Activated CD4-positive, alpha-beta T cell treated with anti-CD3 and anti-CD28 coated beads, Interleukin-2, amount 10 ng/mL, durations not matched to agents 24 days and 14 days (primary cell): ENCODE data around the gene PANK2. TPM values are rescaled to one million over a fixed set of nuclear protein-coding genes. Genes with fewer than 3 reads are reported as not detected.

Experiments used
- DNase-seq: peaks from one replicate; pipeline ENCODE4 v3.0.0; 2022
- H3K27ac Mint-ChIP-seq: one replicate; pipeline ENCODE4 v1.8.0; 2022; ENCODE audit warnings: mild to moderate bottlenecking, mixed read lengths
- H3K27me3 Mint-ChIP-seq: one replicate; pipeline ENCODE4 v1.8.0; 2022; ENCODE audit warnings: mixed read lengths
- H3K36me3 Mint-ChIP-seq: one replicate; pipeline ENCODE4 v1.8.0; 2022; ENCODE audit warnings: low read depth, mild to moderate bottlenecking, mixed read lengths
- H3K4me1 Mint-ChIP-seq: one replicate; pipeline ENCODE4 v1.8.0; 2021; ENCODE audit warnings: mixed read lengths
- H3K4me3 Mint-ChIP-seq: one replicate; pipeline ENCODE4 v1.8.0; 2022; ENCODE audit warnings: mild to moderate bottlenecking, moderate library complexity, mixed read lengths
- H3K9me3 Mint-ChIP-seq: one replicate; pipeline ENCODE4 v1.8.0; 2021; ENCODE audit warnings: mixed read lengths
- intact Hi-C: fragments of 100-400 bp; cut with micrococcal nuclease; formaldehyde crosslinking; loops from one replicate; pipeline ENCODE4 v1.15.1; 2023
- total RNA-seq: library from RNA; stranded (reverse); gene quantifications from 2 replicates; pipeline ENCODE4 v1.2.3, GENCODE V29; 2022

PANK2 gene
- total RNA-seq, 1 donor from 2014 or later, result 45.4 TPM

DNA sequence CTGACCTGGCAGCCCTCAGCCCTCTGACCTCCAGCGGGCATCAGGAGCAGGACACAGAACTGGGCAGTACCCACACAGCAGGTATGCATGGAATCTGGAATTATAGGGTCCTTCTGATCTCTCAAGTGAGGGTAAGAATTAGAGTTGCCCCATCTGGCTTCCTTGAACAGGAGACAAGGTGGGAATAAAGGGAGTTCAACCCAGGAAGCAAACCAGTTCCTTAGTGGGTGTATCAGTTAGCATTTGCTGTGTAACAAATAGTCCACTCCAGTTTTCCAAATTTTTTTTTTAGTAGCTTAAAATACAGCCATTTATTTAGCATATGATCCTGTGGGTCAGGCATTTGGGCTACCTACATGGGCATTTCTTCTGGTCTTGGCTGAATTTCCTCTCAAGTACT, 26.9 kb upstream of the PANK2 start:
- Mint-ChIP-seq H3K27me3 (no peaks in the 10 kb centered on the region), H3K9me3 (no peaks in the 10 kb centered on the region), H3K4me1 (no peaks in the 10 kb centered on the region), H3K27ac (no peak overlapping the region), H3K36me3 (peaks cover 68% of the 10 kb centered on the region), H3K4me3 (no peak overlapping the region)
- DNase-seq, result no peak
- intact Hi-C loops, result no loop called here

DNA sequence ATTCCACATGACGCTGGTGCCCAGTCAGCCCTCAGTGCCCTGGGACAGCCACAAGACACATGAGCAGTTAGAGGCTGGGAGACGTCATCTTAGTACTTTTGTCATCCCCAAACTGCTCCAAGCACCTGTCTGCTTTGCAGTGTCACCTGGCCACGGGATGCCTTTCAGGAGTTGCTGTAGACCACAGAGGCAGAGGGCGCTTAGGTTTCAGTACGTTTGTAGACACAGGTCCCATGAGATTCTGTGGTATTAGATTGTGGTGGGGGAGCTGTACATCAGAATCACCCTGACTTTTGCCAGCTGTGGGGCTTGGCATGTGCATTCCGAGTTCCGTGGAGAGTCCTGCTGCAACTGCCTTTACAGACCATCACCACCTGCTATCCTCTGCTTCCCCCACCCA, 25.9 kb upstream of the PANK2 start:
- peaks cover 66% of the 10 kb centered on the region for H3K36me3 Mint-ChIP-seq
- intact Hi-C loops, result no loop called here
- H3K4me1 Mint-ChIP-seq, result no peaks in the 10 kb centered on the region

DNA sequence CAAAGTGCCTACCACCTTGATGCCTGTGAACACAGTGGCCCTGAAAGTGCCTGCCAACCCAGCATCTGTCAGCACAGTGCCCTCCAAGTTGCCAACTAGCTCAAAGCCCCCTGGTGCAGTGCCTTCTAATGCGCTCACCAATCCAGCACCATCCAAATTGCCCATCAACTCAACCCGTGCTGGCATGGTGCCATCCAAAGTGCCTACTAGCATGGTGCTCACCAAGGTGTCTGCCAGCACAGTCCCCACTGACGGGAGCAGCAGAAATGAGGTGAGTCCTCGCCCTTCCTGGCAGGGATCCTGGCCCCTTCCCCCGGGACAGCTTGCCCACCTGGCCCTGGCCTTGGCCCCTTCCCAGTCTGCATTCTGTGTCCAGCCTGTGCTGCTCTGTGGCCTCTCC, 24.7 kb upstream of the PANK2 start:
- H3K27ac Mint-ChIP-seq, result no peak overlapping the region
- DNase-seq, result no peak
- no peaks in the 10 kb centered on the region for H3K4me1 Mint-ChIP-seq
- intact Hi-C loops, result no loop called here
- no peaks in the 10 kb centered on the region for H3K27me3 Mint-ChIP-seq
- H3K36me3 Mint-ChIP-seq, result peaks cover 60% of the 10 kb centered on the region
- no peak overlapping the region for H3K4me3 Mint-ChIP-seq
- no peaks in the 10 kb centered on the region for H3K9me3 Mint-ChIP-seq

More for the DNA sequence above, 25.9 kb upstream of the PANK2 start:
- H3K9me3 Mint-ChIP-seq, result no peaks in the 10 kb centered on the region
- H3K4me3 Mint-ChIP-seq, result no peak overlapping the region
- no peak overlapping the region for H3K27ac Mint-ChIP-seq
- DNase-seq, result no peak
- H3K27me3 Mint-ChIP-seq, result no peaks in the 10 kb centered on the region

DNA sequence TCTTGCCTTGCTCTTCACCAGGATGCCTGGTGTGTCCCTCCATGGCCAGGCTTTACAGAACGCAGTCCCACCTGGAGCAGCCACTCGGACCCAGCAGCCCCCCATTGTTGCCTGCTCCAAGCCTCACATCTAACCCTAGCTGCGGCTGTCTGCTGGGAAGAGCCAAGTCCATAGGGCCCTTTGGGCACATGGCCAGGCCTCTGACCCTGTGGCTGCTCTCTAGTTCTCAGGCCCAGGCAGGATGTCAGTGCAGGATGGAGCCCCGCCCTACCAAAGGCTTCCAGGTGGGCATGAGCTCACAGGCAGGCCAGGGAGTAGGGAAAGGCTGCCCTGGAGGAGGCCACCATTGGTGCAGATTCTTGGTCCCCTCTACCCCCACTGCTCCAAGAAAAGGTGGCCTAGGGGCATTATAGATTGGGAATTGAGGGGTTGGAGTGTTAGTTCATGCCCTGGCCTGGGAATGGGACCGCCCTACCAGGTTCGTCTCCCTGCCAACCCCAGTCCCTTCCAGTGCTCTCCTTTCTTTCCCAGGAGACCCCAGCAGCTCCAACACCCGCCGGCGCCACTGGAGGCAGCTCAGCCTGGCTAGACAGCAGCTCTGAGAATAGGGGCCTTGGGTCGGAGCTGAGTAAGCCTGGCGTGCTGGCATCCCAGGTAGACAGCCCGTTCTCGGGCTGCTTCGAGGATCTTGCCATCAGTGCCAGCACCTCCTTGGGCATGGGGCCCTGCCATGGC, 23.9 kb upstream of the PANK2 start:
- intact Hi-C loops, result no loop called here
- no peak for DNase-seq
- H3K9me3 Mint-ChIP-seq, result no peaks in the 10 kb centered on the region
- no peak overlapping the region for H3K4me3 Mint-ChIP-seq
- no peak overlapping the region for H3K27ac Mint-ChIP-seq
- peaks cover 56% of the 10 kb centered on the region for H3K36me3 Mint-ChIP-seq
- H3K27me3 Mint-ChIP-seq, result no peaks in the 10 kb centered on the region
- H3K4me1 Mint-ChIP-seq, result no peaks in the 10 kb centered on the region

DNA sequence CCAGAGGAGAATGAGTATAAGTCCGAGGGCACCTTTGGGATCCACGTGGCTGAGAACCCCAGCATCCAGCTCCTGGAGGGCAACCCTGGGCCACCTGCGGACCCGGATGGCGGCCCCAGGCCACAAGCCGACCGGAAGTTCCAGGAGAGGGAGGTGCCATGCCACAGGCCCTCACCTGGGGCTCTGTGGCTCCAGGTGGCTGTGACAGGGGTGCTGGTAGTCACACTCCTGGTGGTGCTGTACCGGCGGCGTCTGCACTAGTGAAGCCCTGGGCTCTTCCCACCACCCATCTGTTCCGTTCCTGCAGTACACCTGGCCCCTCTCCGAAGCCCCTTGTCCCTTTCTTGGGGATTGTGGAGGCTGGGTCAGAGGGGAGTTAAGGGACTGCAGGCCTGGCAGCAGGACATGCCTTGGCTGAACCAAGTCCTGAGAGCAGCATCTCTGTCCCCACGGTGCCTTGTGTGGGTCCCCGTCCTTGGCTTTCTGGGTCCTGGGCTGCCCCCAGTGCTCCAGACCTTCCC, 23.2 kb upstream of the PANK2 start:
- intact Hi-C loops, result no loop called here
- Mint-ChIP-seq H3K9me3 (no peaks in the 10 kb centered on the region), H3K4me1 (no peaks in the 10 kb centered on the region), H3K4me3 (no peak overlapping the region), H3K27me3 (no peaks in the 10 kb centered on the region), H3K36me3 (peaks cover 53% of the 10 kb centered on the region), H3K27ac (no peak overlapping the region)
- no peak for DNase-seq

DNA sequence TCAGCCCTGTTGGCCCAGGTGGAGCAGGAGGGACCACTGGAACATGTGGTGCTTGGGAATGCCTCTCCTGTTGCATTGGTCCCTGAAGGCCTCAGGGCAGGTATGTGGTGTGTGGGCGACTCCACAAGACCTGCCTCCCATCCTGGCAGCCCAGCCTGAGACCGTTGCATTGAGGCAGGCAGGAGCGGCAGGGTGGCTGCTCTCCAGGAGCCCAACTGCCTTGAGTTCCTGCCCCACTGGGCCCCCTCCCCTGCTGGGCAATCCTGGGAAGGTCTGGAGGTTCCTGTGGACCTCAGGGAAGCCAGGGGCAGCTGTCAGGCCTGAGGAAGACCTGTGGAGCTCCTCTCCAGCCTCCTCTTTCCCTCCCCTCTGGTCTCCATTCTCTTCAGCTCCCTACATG, 22.7 kb upstream of the PANK2 start:
- no peak for DNase-seq
- H3K4me1 Mint-ChIP-seq, result no peaks in the 10 kb centered on the region

DNA sequence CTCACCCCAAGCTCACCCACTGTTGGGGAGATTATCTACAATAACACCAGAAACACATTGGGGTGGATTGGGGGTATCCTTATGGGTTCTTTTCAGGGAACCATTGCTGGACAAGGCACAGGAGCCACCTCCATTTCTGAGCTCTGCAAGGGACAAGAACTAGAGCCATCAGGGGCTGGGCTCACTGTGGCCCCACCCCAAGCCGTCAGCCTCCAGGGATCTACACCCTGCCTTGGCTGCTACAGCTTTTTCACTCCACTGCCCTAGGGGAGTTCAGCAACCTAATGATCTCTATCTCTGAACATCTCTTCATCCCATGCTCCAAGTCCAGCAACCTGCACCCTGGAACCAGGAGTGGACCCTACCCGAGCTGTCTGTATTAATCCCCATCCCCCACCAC, 21.4 kb upstream of the PANK2 start:
- Mint-ChIP-seq H3K4me3 (no peak overlapping the region), H3K4me1 (no peaks in the 10 kb centered on the region), H3K36me3 (peaks cover 42% of the 10 kb centered on the region), H3K27ac (no peak overlapping the region), H3K27me3 (no peaks in the 10 kb centered on the region), H3K9me3 (no peaks in the 10 kb centered on the region)
- intact Hi-C loops, result no loop called here
- no peak for DNase-seq

More for the DNA sequence above, 22.7 kb upstream of the PANK2 start:
- intact Hi-C loops, result no loop called here
- no peaks in the 10 kb centered on the region for H3K9me3 Mint-ChIP-seq
- peaks cover 49% of the 10 kb centered on the region for H3K36me3 Mint-ChIP-seq
- H3K4me3 Mint-ChIP-seq, result no peak overlapping the region
- no peak overlapping the region for H3K27ac Mint-ChIP-seq
- H3K27me3 Mint-ChIP-seq, result no peaks in the 10 kb centered on the region

DNA sequence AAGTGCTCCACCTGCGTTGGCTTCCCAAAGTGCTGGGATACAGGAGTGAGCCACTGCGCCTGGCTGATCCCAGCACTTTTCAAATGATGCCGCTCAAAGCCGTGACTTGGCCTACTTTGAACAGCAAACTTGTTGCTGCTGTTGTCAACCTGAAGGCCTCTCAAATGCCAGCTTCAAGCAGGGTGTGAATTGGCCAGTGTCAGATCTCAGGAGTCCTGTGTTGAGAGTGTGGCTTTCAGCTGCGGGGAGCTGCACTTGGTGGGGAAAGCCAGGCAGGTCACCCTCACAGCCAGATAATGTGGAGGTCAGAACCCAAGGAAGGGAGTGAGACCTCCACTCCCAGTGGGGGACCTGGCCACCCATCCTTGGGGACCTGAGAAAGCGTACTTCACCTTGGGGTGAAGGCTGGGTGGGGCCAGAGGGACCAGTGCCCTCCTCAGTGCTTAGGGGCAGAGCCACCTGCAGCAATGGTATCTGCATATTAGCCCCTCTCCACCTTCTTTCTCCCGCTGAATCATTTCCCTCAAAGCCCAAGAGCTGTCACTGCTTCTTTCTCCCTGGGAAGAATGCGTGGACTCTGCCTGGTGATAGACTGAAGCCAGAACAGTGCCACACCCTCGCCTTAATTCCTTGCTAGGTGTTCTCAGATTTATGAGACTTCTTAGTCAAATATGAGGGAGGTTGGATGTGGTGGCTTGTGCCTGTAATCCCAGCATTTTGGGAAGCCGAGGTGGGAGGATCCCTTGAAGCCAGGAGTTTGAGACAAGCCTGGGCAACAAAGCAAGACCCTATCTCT, 19.1 kb upstream of the PANK2 start:
- peaks cover 36% of the 10 kb centered on the region for H3K36me3 Mint-ChIP-seq
- no peak for DNase-seq
- peak overlapping the region; percentile 25 for H3K27ac Mint-ChIP-seq
- intact Hi-C loops, result no loop called here
- H3K27me3 Mint-ChIP-seq, result no peaks in the 10 kb centered on the region
- no peaks in the 10 kb centered on the region for H3K9me3 Mint-ChIP-seq
- no peak overlapping the region for H3K4me3 Mint-ChIP-seq
- peaks cover 4% of the 10 kb centered on the region for H3K4me1 Mint-ChIP-seq

DNA sequence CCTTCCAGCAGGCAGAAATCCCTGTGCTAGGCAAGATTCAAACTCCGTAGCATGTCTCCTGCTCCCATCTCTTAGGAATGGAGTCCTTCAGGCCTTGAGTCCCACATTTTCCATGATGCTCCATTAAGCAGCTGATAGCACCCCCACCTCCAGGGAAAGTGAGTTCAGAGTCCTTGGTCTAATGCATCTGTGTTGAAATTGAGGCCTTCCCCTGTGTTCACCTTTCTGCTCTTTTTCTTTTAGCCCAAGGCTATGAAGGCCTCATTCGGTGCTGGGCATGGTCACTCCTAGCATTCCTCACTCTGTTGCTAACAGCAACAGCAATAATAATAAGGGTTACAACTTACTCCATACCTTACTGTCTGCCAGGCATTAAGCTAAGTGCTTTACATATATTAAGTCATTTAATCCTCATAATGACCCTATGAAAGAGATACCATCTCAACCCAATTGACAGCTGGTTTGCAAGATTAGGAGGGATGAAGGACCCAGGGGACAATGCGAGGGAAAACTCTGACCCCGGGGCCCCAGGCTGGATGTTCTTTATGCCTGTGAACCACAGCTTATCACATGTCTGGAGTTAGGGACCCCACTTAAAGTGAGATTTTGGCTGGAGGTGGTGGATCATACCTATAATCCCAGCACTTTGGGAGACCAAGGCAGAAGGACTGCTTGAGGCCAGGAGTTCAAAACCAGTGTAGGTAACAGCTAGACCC, 17.5 kb upstream of the PANK2 start:
- no peak for DNase-seq
- H3K9me3 Mint-ChIP-seq, result no peaks in the 10 kb centered on the region
- H3K4me1 Mint-ChIP-seq, result peaks cover 4% of the 10 kb centered on the region
- peaks cover 33% of the 10 kb centered on the region for H3K36me3 Mint-ChIP-seq
- H3K27ac Mint-ChIP-seq, result no peak overlapping the region
- no peak overlapping the region for H3K4me3 Mint-ChIP-seq
- no peaks in the 10 kb centered on the region for H3K27me3 Mint-ChIP-seq
- intact Hi-C loops, result no loop called here

DNA sequence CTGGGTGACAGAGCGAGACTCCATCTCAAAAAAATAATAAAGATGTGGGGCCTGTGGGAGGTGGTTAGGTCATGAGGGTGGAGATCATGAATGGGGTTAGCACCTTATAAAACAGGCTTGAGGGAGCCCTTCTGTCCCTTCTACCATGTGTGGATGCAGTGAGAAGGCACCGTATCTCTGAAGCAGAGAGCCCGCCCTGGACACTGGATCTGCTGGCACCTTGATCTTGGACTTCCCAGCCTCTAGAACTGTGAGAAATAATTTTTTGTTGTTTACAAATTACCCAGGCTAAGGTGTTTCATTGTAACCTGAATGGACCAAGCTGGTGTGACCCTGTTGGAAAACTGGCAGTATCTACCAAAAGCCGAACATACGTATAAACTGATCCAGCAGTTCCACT, 15.7 kb upstream of the PANK2 start:
- intact Hi-C loops, result no loop called here
- H3K4me1 Mint-ChIP-seq, result peaks cover 4% of the 10 kb centered on the region
- peaks cover 29% of the 10 kb centered on the region for H3K36me3 Mint-ChIP-seq
- H3K27ac Mint-ChIP-seq, result no peak overlapping the region
- DNase-seq, result no peak
- no peak overlapping the region for H3K4me3 Mint-ChIP-seq
- H3K9me3 Mint-ChIP-seq, result no peaks in the 10 kb centered on the region
- no peaks in the 10 kb centered on the region for H3K27me3 Mint-ChIP-seq

DNA sequence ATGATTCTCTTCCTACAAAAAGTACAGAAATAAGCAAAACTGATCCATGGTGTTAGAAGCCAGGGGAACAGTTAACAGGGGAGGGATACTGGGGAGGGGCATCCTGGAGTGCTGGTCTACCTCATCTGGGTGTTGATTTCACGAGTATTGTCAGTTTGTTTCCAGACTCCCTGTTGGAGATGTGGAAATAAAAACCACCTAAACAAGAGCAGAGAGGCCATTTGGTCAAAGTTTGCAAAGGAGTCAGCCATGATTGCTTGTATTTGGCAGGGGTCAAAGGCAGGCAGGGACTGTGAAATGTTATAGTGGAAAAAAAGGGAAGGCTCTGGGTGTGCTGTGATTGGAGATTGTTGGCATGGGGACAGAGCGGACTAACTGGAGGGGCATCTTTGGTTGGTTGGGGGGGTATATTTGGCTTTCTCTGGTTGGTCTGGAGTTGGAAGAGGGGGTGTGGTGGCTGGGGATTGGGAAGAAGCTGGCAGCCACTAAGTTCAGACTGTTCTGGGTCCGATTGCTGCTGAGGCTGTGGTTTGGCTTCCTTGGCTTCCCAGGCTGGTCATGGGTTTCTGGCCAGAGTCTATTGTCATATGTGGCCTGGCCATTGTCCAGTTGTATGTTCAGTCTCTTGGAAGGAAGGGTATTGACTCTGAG, 14.9 kb upstream of the PANK2 start:
- Mint-ChIP-seq H3K36me3 (peaks cover 31% of the 10 kb centered on the region), H3K9me3 (no peaks in the 10 kb centered on the region), H3K4me3 (no peak overlapping the region), H3K27me3 (no peaks in the 10 kb centered on the region), H3K27ac (no peak overlapping the region), H3K4me1 (peaks cover 4% of the 10 kb centered on the region)
- DNase-seq, result no peak
- intact Hi-C loops, result no loop called here

DNA sequence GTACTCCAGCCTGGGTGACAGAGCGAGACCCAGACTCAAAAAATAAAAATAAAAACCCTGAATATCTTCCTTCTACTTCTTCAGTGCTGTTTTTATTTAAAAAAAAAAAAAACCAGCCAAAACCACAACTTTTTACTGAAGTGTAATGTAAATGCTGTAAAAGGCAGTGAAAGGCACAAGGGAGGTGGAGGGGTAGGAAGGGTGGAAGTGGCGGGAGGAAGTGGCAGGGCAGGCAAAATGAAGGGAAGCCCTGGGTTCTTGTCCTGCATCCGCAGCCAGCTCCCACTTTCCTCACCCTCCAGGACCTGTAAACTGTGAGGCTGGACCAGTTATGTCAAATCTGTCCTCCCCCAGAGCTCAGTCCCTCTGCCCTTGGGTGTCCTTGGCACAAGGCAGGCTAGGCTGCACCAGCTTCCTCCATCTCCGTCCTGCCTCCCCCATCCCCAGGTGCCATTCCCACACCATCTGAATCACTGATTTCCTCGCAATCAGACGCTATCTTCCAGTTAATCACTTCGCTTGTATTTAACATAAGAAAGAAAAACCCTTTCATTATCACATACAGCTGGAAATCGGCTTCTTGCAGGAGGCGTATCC, 13.7 kb upstream of the PANK2 start:
- H3K9me3 Mint-ChIP-seq, result no peaks in the 10 kb centered on the region
- peaks cover 4% of the 10 kb centered on the region for H3K4me1 Mint-ChIP-seq
- no peak overlapping the region for H3K4me3 Mint-ChIP-seq
- DNase-seq, result no peak
- no peak overlapping the region for H3K27ac Mint-ChIP-seq
- peaks cover 31% of the 10 kb centered on the region for H3K36me3 Mint-ChIP-seq
- H3K27me3 Mint-ChIP-seq, result no peaks in the 10 kb centered on the region
- intact Hi-C loops, result no loop called here

DNA sequence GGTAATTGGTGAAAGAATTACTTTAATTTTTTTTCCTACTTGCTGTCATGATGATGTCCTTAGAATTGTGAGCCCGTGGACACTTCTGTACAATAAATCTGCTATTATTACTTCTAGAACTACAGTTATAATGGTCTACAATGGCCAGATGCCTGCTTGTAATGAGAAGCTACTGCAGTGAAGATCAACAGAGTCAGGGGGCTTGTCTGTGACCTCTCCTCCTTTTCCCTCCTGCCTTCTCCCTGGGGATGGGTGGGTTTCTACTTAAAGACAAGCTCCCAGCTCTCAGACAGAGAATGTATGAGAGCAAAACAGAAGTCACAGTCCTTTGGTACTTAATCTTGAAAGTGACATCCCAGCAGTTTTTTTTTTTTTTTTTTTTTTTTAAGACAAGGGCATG, 13.2 kb upstream of the PANK2 start:
- Mint-ChIP-seq H3K36me3 (peaks cover 28% of the 10 kb centered on the region), H3K27me3 (no peaks in the 10 kb centered on the region)

More for the DNA sequence above, 13.2 kb upstream of the PANK2 start:
- Mint-ChIP-seq H3K9me3 (no peaks in the 10 kb centered on the region), H3K4me1 (peaks cover 4% of the 10 kb centered on the region), H3K4me3 (no peak overlapping the region), H3K27ac (no peak overlapping the region)
- intact Hi-C loops, result no loop called here
- DNase-seq, result no peak
